K562 (cell line): ENCODE measurements around the gene ECSCR. TPM values are rescaled to one million over a fixed set of nuclear protein-coding genes. Genes with fewer than 3 reads are reported as not detected.

Experiments
- CTBP1 ChIP-seq: fragments of 450-650 bp; IDR thresholded peaks from 2 replicates; pipeline ENCODE4 v1.6.1; 2016; ENCODE audit warnings: borderline replicate concordance
- ELF1 ChIP-seq: fragments of 200-800 bp; sonication (Bioruptor generic); IDR thresholded peaks from 2 replicates; pipeline ENCODE4 v1.6.1; 2016; ENCODE audit warnings: missing genetic modification characterization, missing compliant biosample characterization
- ETS1 ChIP-seq: conservative IDR thresholded peaks from 2 replicates; pipeline ENCODE4 v1.6.1; 2011; ENCODE audit warnings: low read depth, mild to moderate bottlenecking, low read length; ENCODE audit not compliant: control insufficient read depth
- GATAD2A ChIP-seq: fragments of 450-650 bp; IDR thresholded peaks from 2 replicates; pipeline ENCODE4 v1.6.1; 2017
- ILF3 ChIP-seq: fragments of 450-650 bp; IDR thresholded peaks from 2 replicates; pipeline ENCODE4 v1.6.1; 2018; ENCODE audit warnings: antibody characterized with exemption, mild to moderate bottlenecking, moderate library complexity, borderline replicate concordance
- ILK ChIP-seq: fragments of 450-650 bp; IDR thresholded peaks from 2 replicates; pipeline ENCODE4 v1.6.1; 2016; ENCODE audit warnings: missing genetic modification characterization, low read depth, mild to moderate bottlenecking, missing compliant biosample characterization, moderate library complexity, borderline replicate concordance
- KDM1A ChIP-seq, 2 experiments: fragments of 450-650 bp; IDR thresholded peaks; 2 replicates each; pipeline ENCODE4 v1.6.1; 2016; ENCODE audit warnings: mild to moderate bottlenecking in 2 of 2
- L3MBTL2 ChIP-seq: fragments of 450-650 bp; IDR thresholded peaks from 2 replicates; pipeline ENCODE4 v1.6.1; 2016; ENCODE audit warnings: mild to moderate bottlenecking, moderate library complexity
- MEF2A ChIP-seq: IDR thresholded peaks from 2 replicates; pipeline ENCODE4 v1.6.1; 2011; ENCODE audit warnings: low read depth, mild to moderate bottlenecking, low read length, moderate library complexity; ENCODE audit not compliant: control insufficient read depth
- MNT ChIP-seq, 2 experiments: fragments of 450-650 bp; conservative IDR thresholded peaks; 2 replicates each; pipeline ENCODE4 v1.6.1; 2017; ENCODE audit warnings: mild to moderate bottlenecking in 2 of 2, moderate library complexity in 2 of 2
- MXD1 ChIP-seq: fragments of 250-450 bp; sonication (Bioruptor Pico); IDR thresholded peaks from 2 replicates; pipeline ENCODE4 v1.8.0; 2021; ENCODE audit warnings: borderline replicate concordance, mild to moderate bottlenecking, moderate library complexity; ENCODE audit not compliant: poor library complexity, severe bottlenecking
- MXI1 ChIP-seq: IDR thresholded peaks from 2 replicates; pipeline ENCODE4 v1.6.1; 2011; ENCODE audit warnings: low read depth, mild to moderate bottlenecking, improper control_type of control experiment, low read length
- NCOA1 ChIP-seq: fragments of 450-650 bp; IDR thresholded peaks from 2 replicates; pipeline ENCODE4 v1.6.1; 2016; ENCODE audit warnings: low read depth
- NR2C2 ChIP-seq, 2 experiments: fragments of 200-800 bp in 1 of 2; sonication (Bioruptor generic) in 1 of 2; sonication (generic) in 1 of 2; formaldehyde crosslinking in 1 of 2; IDR thresholded peaks; 2 replicates each; pipeline versions ENCODE4 v1.6.1 to v1.8.0; 2016 to 2022; ENCODE audit warnings: mild to moderate bottlenecking in 1 of 2, missing compliant biosample characterization in 1 of 2, missing genetic modification characterization in 1 of 2, missing genetic modification reagents in 1 of 2
- PHTF2 ChIP-seq: fragments of 250-450 bp; sonication (Bioruptor Pico); IDR thresholded peaks from 2 replicates; pipeline ENCODE4 v1.5.0; 2021; ENCODE audit warnings: mild to moderate bottlenecking
- POLR2B ChIP-seq: fragments of 450-650 bp; IDR thresholded peaks from 2 replicates; pipeline ENCODE4 v1.6.1; 2018; ENCODE audit warnings: low read depth; ENCODE audit not compliant: partially characterized antibody
- SMC3 ChIP-seq: conservative IDR thresholded peaks from 2 replicates; pipeline ENCODE4 v1.6.1; 2011; ENCODE audit warnings: low read depth, low read length, improper control_type of control experiment; ENCODE audit not compliant: insufficient read depth
- SP1 ChIP-seq: sonication (generic); formaldehyde crosslinking; IDR thresholded peaks from 2 replicates; pipeline ENCODE4 v1.8.1; 2022; ENCODE audit warnings: mild to moderate bottlenecking, missing genetic modification reagents
- TAF7 ChIP-seq: fragments of 450-650 bp; IDR thresholded peaks from 2 replicates; pipeline ENCODE4 v1.6.1; 2016; ENCODE audit warnings: missing genetic modification characterization, missing compliant biosample characterization
- ZBTB8A ChIP-seq: fragments of 450-650 bp; IDR thresholded peaks from 2 replicates; pipeline ENCODE4 v1.6.1; 2018; ENCODE audit warnings: mild to moderate bottlenecking, moderate library complexity; ENCODE audit not compliant: partially characterized antibody
- ZFP1 ChIP-seq: fragments of 450-650 bp; formaldehyde crosslinking; IDR thresholded peaks from 2 replicates; pipeline ENCODE4 v1.4.0; 2020; ENCODE audit warnings: mild to moderate bottlenecking, mixed read lengths
- ZNF174 ChIP-seq: fragments of 250-450 bp; sonication (Bioruptor Pico); IDR thresholded peaks from 2 replicates; pipeline ENCODE4 v1.4.0; 2020; ENCODE audit warnings: mild to moderate bottlenecking
- ZNF696 ChIP-seq: fragments of 250-450 bp; sonication (Bioruptor Pico); conservative IDR thresholded peaks from 2 replicates; pipeline ENCODE4 v1.4.0; 2020; ENCODE audit warnings: mild to moderate bottlenecking, moderate library complexity
- polyA plus RNA-seq, 8 experiments: library from polyadenylated mRNA; depleted of rRNA in 4 of 8; stranded (reverse) in 5 of 8; unstranded in 3 of 8; fragments of >200 nt; fragmentation: Nextera tagmentation in 2 of 8; fragmentation: Illumina TruSeq in 1 of 8; extraction: Ambion mirVana in 2 of 8; extraction: Trizol in 1 of 8; gene quantifications; 2 replicates each; pipeline versions ENCODE4 v1.2.1 to v1.2.3, GENCODE V29; 2011 to 2014; ENCODE audit warnings: inconsistent platforms in 1 of 8, missing spikeins in 1 of 8
- total RNA-seq, 7 experiments: library from RNA; depleted of rRNA in 6 of 7; stranded (reverse); fragments of >200 nt in 6 of 7; fragmentation: Illumina TruSeq in 2 of 7; extraction: Trizol in 2 of 7; gene quantifications; 2 replicates each; pipeline versions ENCODE4 v1.2.1 to v1.2.3, GENCODE V29; 2011 to 2021; ENCODE audit warnings: low replicate concordance in 1 of 7

The ECSCR gene
- total and polyA plus RNA-seq, 9 of the 15 experiments (the other 6 are each of a cell fraction or from before 2014, with no cell fraction given) = 0.10 to 0.25 (median 0.13) TPM; not detected in 6

GRCh38 chr5:139482050-139482889 lies 19.7 kb upstream of the ECSCR start, which contains the start of gene STING1 (continued):
- TF ChIP-seq SP1 (CRISPR knock-in tag) (peak; percentile 62; the same call in 1 of the 2 replicates), CTBP1 (peak; percentile 68; the same call in 1 of the 2 replicates), POLR2B (peak; percentile 58), ZNF174 (no peak), MXD1 (CRISPR knock-in tag) (no peak), ZFP1 (no peak), MXI1 (no peak), ETS1 (no peak; the same call in 1 of the 2 replicates), KDM1A (IDR thresholded peaks at IDR 0.05) (peak; percentile 36 to 54; a peak in 3 of 4 replicates), MEF2A (0 out of 2 replicates have a peak, but pooled peaks have one; percentile 14), NCOA1 (peak; percentile 54), ILF3 (no peak), ZBTB8A (no peak), L3MBTL2 (peak; percentile 90), ZNF696 (CRISPR knock-in tag) (no peak), SMC3 (no peak), NR2C2 (CRISPR knock-in tag; IDR thresholded peaks at IDR 0.05) (peak; percentile 53), NR2C2 (tag; IDR thresholded peaks at IDR 0.05) (peak; percentile 96), TAF7 (peak; percentile 30; the same call in 1 of the 2 replicates), GATAD2A (0 out of 2 replicates have a peak, but pooled peaks have one; percentile 38), ELF1 (tag) (peak; percentile 66), ILK (tag) (no peak), MNT (conservative IDR thresholded peaks at IDR 0.05) (peak in 1 of 2 experiments; percentile 34; a peak in 3 of 4 replicates), PHTF2 (no peak)
